Karpas-422 (cell line): ENCODE data around the gene PCTP. TPM values are rescaled to one million over a fixed set of nuclear protein-coding genes. Genes with fewer than 3 reads are reported as not detected.

Source experiments
- DNase-seq: peaks from one replicate; pipeline ENCODE4 v3.0.0-alpha.2; 2015
- H2AFZ ChIP-seq: fragments of 200-600 bp; sonication (generic); 2 replicates; pipeline ENCODE4 v1.6.1; 2014; ENCODE audit warnings: antibody characterized with exemption, low read length, mixed read lengths
- H3K27ac ChIP-seq: fragments of 200-600 bp; sonication (generic); 2 replicates; pipeline ENCODE4 v1.5.1; 2014; ENCODE audit warnings: mild to moderate bottlenecking, low read length, moderate library complexity
- H3K27me3 ChIP-seq: fragments of 200-600 bp; sonication (generic); 2 replicates; pipeline ENCODE4 v1.6.1; 2014; ENCODE audit warnings: low read length, mixed read lengths
- H3K36me3 ChIP-seq: fragments of 200-600 bp; sonication (generic); 2 replicates; pipeline ENCODE4 v1.6.1; 2014; ENCODE audit warnings: low read length, mixed read lengths; ENCODE audit not compliant: insufficient read depth
- H3K4me1 ChIP-seq: fragments of 200-600 bp; sonication (generic); 2 replicates; pipeline ENCODE4 v1.6.1; 2014; ENCODE audit warnings: mild to moderate bottlenecking, low read length, mixed read lengths
- H3K4me2 ChIP-seq: fragments of 200-600 bp; sonication (generic); 2 replicates; pipeline ENCODE4 v1.6.1; 2014; ENCODE audit warnings: low read length, low read depth, mild to moderate bottlenecking; ENCODE audit not compliant: poor library complexity, severe bottlenecking
- H3K4me3 ChIP-seq: fragments of 200-600 bp; sonication (generic); 2 replicates; pipeline ENCODE4 v1.5.1; 2014; ENCODE audit warnings: mild to moderate bottlenecking, antibody characterized with exemption, low read length, mixed read lengths
- H3K79me2 ChIP-seq: fragments of 200-600 bp; sonication (generic); 2 replicates; pipeline ENCODE4 v1.6.1; 2014; ENCODE audit warnings: mild to moderate bottlenecking, low read length, mixed read lengths
- H3K9ac ChIP-seq: fragments of 200-600 bp; sonication (generic); 2 replicates; pipeline ENCODE4 v1.6.0; 2014; ENCODE audit warnings: low read length
- H3K9me2 ChIP-seq: fragments of 200-600 bp; sonication (generic), shearing (Covaris generic); replicated peaks from 2 replicates; pipeline ENCODE4 v1.6.0; 2014; ENCODE audit warnings: mild to moderate bottlenecking, low read length, moderate library complexity; ENCODE audit not compliant: insufficient read depth
- H3K9me3 ChIP-seq: fragments of 300-700, 200-600 bp; sonication (generic); 2 replicates; pipeline ENCODE4 v1.6.1; 2014; ENCODE audit warnings: low read length, mixed read lengths
- H4K20me1 ChIP-seq: fragments of 200-600 bp; sonication (generic); 2 replicates; pipeline ENCODE4 v1.6.1; 2014; ENCODE audit warnings: mild to moderate bottlenecking, antibody characterized with exemption, low read length, low read depth; ENCODE audit not compliant: insufficient read depth
- total RNA-seq: library from RNA; depleted of rRNA; stranded (reverse); fragments of >200 nt; shearing (Covaris generic); gene quantifications from 2 replicates; pipeline ENCODE4 v1.2.3, GENCODE V29; 2014; ENCODE audit warnings: low replicate concordance

Gene PCTP
- total RNA-seq, 1 experiment from 2014 or later = 15.1 TPM

GRCh38 chr17:55722742-55723487, 27.9 kb upstream of the PCTP start, which contains the start of gene TMEM100:
TSS of gene TMEM100 (minus strand) at chr17:55722864. CDS start at chr17:55721070, 1,794 bp downstream.
- H3K36me3 ChIP-seq = no peaks in the 10 kb centered on the region
- 0 out of 2 replicates have a peak within 1 kb of the TSS, but pooled peaks have one; percentile 18 for H3K9ac ChIP-seq
- H3K27ac ChIP-seq = no peak within 1 kb of the TSS
- no peaks in the 10 kb centered on the region for H3K79me2 ChIP-seq
- H3K4me1 ChIP-seq = peaks cover 41% of the 10 kb centered on the region
- peak within 1 kb of the TSS; percentile 29; the same call in 1 of the 2 replicates for H3K4me3 ChIP-seq
- no peaks in the 10 kb centered on the region for H3K27me3 ChIP-seq
- DNase-seq = no peak
- peak within 1 kb of the TSS; percentile 38 for H3K4me2 ChIP-seq
- H4K20me1 ChIP-seq = no peaks in the 10 kb centered on the region
- no peaks in the 10 kb centered on the region for H3K9me3 ChIP-seq
- no peaks in the 10 kb centered on the region for H3K9me2 ChIP-seq
- no peak within 1 kb of the TSS for H2AFZ ChIP-seq

- H3K9me2 ChIP-seq = no peaks in the 10 kb centered on the region
- H3K4me1 ChIP-seq = peaks cover 44% of the 10 kb centered on the region
- H3K27me3 ChIP-seq = no peaks in the 10 kb centered on the region
These were observed 27.4 kb upstream of the PCTP start for GRCh38 chr17:55723488-55723848.

GRCh38 chr17:55726440-55726839, 24.4 kb upstream of the PCTP start:
- no peak overlapping the region for H3K4me3 ChIP-seq
- no peaks in the 10 kb centered on the region for H3K36me3 ChIP-seq
- no peaks in the 10 kb centered on the region for H4K20me1 ChIP-seq
- no peak overlapping the region for H2AFZ ChIP-seq
- H3K27ac ChIP-seq = no peak overlapping the region
- H3K9me2 ChIP-seq = no peaks in the 10 kb centered on the region
- H3K4me2 ChIP-seq = no peak overlapping the region
- DNase-seq = no peak
- H3K9me3 ChIP-seq = no peaks in the 10 kb centered on the region
- no peak overlapping the region for H3K9ac ChIP-seq
- no peaks in the 10 kb centered on the region for H3K27me3 ChIP-seq
- H3K79me2 ChIP-seq = no peaks in the 10 kb centered on the region
- peaks cover 37% of the 10 kb centered on the region for H3K4me1 ChIP-seq

More at GRCh38 chr17:55723488-55723848, 27.4 kb upstream of the PCTP start:
- Histone ChIP-seq H3K36me3 (no peaks in the 10 kb centered on the region), H4K20me1 (no peaks in the 10 kb centered on the region), H3K4me3 (no peak overlapping the region), H3K4me2 (peak overlapping the region; percentile 38), H3K27ac (no peak overlapping the region), H3K9ac (no peak overlapping the region), H2AFZ (no peak overlapping the region), H3K9me3 (no peaks in the 10 kb centered on the region), H3K79me2 (no peaks in the 10 kb centered on the region)
- DNase-seq = no peak

- H3K9me2 ChIP-seq = no peaks in the 10 kb centered on the region
- no peak overlapping the region for H3K27ac ChIP-seq
These were observed 23.6 kb upstream of the PCTP start for GRCh38 chr17:55727275-55727674.

GRCh38 chr17:55727920-55728319, 22.9 kb upstream of the PCTP start:
- Histone ChIP-seq H3K36me3 (no peaks in the 10 kb centered on the region), H2AFZ (no peak overlapping the region), H3K9me3 (no peaks in the 10 kb centered on the region), H3K27me3 (no peaks in the 10 kb centered on the region), H3K27ac (no peak overlapping the region), H4K20me1 (no peaks in the 10 kb centered on the region), H3K4me2 (no peak overlapping the region), H3K4me3 (no peak overlapping the region), H3K9ac (no peak overlapping the region), H3K4me1 (peaks cover 30% of the 10 kb centered on the region), H3K9me2 (no peaks in the 10 kb centered on the region), H3K79me2 (no peaks in the 10 kb centered on the region)
- DNase-seq = no peak

More at GRCh38 chr17:55727275-55727674, 23.6 kb upstream of the PCTP start:
- H4K20me1 ChIP-seq = no peaks in the 10 kb centered on the region
- H3K36me3 ChIP-seq = no peaks in the 10 kb centered on the region
- H3K4me3 ChIP-seq = no peak overlapping the region
- DNase-seq = no peak
- no peak overlapping the region for H3K4me2 ChIP-seq
- no peaks in the 10 kb centered on the region for H3K79me2 ChIP-seq
- H3K4me1 ChIP-seq = peaks cover 37% of the 10 kb centered on the region
- H3K9ac ChIP-seq = no peak overlapping the region
- no peak overlapping the region for H2AFZ ChIP-seq
- no peaks in the 10 kb centered on the region for H3K27me3 ChIP-seq
- no peaks in the 10 kb centered on the region for H3K9me3 ChIP-seq

- Histone ChIP-seq H2AFZ (no peak overlapping the region), H3K4me3 (no peak overlapping the region), H4K20me1 (no peaks in the 10 kb centered on the region), H3K4me2 (no peak overlapping the region), H3K9me2 (no peaks in the 10 kb centered on the region), H3K79me2 (no peaks in the 10 kb centered on the region), H3K36me3 (no peaks in the 10 kb centered on the region), H3K27me3 (no peaks in the 10 kb centered on the region), H3K27ac (no peak overlapping the region), H3K4me1 (peaks cover 26% of the 10 kb centered on the region), H3K9ac (no peak overlapping the region), H3K9me3 (no peaks in the 10 kb centered on the region)
- DNase-seq = no peak
These were observed 22.5 kb upstream of the PCTP start for GRCh38 chr17:55728361-55728760.

- no peaks in the 10 kb centered on the region for H4K20me1 ChIP-seq
- no peak overlapping the region for H2AFZ ChIP-seq
- H3K4me3 ChIP-seq = no peak overlapping the region
- H3K9me2 ChIP-seq = no peaks in the 10 kb centered on the region
- H3K9ac ChIP-seq = no peak overlapping the region
- H3K36me3 ChIP-seq = no peaks in the 10 kb centered on the region
- H3K4me2 ChIP-seq = no peak overlapping the region
- no peaks in the 10 kb centered on the region for H3K9me3 ChIP-seq
- no peaks in the 10 kb centered on the region for H3K27me3 ChIP-seq
- no peaks in the 10 kb centered on the region for H3K79me2 ChIP-seq
- H3K4me1 ChIP-seq = peaks cover 24% of the 10 kb centered on the region
- no peak for DNase-seq
- no peak overlapping the region for H3K27ac ChIP-seq
These were observed 22.0 kb upstream of the PCTP start for GRCh38 chr17:55728833-55729232.

GRCh38 chr17:55729484-55729883, 21.4 kb upstream of the PCTP start:
- Histone ChIP-seq H3K36me3 (no peaks in the 10 kb centered on the region), H3K9me2 (no peaks in the 10 kb centered on the region), H3K79me2 (no peaks in the 10 kb centered on the region), H3K4me2 (no peak overlapping the region), H3K27ac (no peak overlapping the region), H4K20me1 (no peaks in the 10 kb centered on the region), H3K4me1 (peaks cover 24% of the 10 kb centered on the region), H3K9me3 (no peaks in the 10 kb centered on the region), H3K27me3 (no peaks in the 10 kb centered on the region), H2AFZ (no peak overlapping the region), H3K9ac (no peak overlapping the region), H3K4me3 (no peak overlapping the region)
- no peak for DNase-seq
